IPS DF 4.7 (cell line): ENCODE results near the gene RBFOX1.

Experiments used
- DNase-seq: peaks from one replicate; pipeline ENCODE4 v3.0.0-alpha.2; 2013; ENCODE audit warnings: low spot score; ENCODE audit errors: extremely low read depth

RBFOX1 gene

DNA sequence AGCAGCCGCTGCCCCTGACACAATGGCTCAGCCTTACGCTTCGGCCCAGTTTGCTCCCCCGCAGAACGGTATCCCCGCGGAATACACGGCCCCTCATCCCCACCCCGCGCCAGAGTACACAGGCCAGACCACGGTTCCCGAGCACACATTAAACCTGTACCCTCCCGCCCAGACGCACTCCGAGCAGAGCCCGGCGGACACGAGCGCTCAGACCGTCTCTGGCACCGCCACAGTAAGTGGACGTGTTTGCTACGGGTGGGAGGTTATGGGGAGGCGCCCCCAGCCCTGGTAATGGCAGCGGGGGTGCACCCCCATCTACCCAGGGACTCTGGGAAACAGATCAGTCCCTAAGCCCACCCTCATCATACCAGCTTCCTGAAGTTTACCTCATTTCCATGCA, 185.5 kb downstream of the RBFOX1 start:
- DNase-seq, result no peak

DNA sequence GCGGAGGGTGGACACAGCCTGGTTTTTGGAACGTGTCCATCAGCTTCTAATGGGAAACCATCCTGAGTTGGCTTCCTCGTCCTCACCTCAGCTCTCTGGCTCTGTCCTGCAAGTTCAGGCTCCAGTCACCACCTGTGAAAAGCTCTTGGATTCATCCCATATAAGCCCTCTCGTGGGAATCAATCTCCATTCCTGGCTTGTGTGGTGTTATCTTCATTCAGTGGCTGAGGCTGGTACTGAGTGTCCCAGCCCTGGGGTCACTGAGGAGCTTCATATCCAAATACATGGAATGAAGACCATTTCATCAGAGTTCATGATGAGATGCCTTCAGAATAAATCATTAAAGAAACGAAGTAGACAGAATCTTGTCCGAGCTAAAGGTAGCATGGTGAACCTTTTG, 189.2 kb downstream of the RBFOX1 start:
- no peak for DNase-seq

DNA sequence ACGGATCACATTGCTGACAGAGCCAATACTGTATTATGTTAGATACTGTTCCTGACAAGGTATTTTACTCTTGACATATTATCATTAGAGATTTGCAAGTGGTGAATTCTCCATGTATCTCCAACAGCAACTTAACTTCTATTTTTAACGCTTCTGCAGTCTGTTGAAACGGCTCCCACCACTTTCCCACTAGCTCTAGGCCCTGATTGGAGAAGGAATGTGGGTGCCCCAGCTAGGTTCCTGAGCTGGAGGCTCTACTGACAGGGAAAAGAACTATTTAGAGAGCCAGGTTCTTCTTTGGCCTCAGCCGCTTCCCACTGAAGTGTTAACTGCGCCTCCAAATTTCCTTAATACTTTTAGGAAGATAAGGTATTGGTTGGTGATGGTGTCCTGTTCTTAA, 191.8 kb downstream of the RBFOX1 start:
- no peak for DNase-seq

DNA sequence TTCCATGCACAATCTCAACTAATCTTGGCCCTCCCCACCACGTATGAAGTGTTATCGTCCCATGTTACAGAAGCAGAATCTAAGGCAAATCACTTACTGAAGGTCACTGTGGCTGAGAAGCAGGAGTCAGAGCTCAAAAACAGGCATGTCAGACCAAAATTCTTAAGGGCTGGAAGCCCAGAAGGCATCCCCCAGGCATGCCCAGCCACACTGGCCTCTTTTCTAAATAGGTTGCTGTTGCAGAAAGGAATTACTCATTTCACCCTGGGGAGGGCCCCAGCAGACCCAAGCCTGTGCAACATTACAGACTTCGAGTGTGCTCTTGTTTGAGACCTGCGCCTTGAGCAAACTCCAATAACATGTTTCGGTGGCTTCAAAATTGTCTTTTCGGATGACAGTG, 194.1 kb downstream of the RBFOX1 start:
- DNase-seq, result no peak

DNA sequence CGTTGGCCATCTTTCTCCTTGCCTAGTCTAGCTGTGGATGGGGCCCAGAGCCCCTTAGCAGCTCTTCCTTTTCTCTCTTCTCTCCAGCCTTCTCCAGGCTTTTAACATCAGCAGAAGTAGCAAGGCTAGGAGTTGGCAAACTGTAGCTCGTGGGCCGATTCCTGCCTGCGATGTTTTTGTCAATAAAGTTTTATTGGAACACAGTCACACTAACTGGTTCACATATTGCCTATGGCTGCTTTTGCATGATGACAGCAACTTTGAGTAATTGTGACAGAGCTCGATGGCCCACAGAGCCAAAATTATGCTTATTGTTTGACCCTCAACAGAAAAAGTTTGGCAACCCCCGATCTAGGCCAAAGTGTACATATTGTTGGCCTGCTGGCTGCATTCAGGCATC, 199.9 kb downstream of the RBFOX1 start:
- DNase-seq, result no peak

DNA sequence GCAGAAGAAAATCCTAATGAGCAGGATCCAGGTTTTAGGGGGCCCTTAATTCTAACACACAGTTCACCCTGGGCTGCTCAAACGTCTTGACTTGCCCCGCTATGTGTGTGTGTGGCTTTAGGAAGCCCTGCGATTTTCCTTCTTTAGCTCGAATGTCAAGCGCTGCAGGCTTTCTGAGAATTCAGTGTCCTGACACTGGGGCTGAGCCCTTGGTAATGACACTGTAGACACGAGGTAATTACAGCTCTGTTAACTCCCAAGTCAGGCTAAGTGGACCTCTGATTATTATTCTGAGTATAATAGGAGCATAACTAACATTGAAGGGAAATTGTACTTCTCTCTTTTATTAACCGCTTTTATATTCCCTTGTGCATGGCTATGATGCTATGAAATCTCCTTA, 202.1 kb downstream of the RBFOX1 start:
- no peak for DNase-seq

DNA sequence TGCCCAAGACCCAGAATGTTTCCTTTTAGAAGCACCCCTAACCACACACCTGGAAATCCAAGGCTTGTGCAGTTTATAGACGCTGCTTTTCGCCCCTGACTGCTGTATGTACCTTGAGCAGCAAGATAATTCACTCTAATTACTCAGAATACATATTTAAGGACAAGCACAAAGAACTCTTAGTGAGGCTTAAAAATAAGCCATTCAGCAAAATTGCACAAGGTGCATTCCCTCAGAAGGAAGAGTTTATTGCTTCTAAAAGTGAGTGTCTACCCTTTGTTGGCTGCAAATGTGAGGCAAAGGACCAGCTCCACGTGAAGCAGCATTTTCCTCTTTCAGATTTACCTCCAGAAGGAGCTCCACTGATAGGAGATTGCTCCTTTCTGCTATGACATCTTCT, 208.4 kb downstream of the RBFOX1 start:
- DNase-seq, result no peak

DNA sequence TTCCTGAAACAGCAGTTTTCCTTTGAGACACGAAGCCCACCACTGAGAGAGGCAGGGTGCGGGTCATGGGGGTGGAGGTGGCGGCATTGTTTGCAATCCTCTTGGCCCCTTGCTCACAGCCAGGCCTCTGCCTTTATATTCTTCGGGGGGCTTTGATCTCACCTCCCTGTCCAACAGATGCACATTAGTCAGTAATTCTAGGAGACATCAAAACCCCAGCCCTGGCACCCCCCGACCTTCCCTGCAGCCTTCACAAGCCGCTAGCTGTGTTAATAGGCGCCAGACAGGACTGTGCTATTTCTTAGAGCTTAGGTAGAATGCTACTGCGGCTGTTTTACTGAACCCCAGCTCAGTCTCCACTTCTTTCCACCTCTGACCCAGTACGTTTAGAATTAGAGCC, 212.6 kb downstream of the RBFOX1 start:
- DNase-seq, result no peak

DNA sequence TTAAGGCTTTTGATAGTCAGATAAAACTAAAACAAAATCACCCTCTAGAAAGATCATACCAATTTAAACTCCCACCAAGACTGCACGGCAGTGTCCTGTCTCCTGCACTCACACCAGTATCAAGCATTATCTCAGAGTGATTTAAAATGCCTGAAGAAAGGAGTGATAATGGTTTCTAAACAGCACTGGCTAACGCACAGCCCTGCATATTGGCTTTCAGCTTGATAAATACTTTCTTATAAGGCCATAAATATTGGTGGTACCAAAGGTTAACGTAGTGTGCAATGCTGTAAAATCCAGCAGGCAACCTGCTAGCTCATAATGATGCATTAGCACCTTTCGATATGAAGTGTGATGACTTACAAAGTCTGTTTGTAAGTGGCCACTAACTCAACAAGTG, 214.3 kb downstream of the RBFOX1 start:
- DNase-seq, result no peak

DNA sequence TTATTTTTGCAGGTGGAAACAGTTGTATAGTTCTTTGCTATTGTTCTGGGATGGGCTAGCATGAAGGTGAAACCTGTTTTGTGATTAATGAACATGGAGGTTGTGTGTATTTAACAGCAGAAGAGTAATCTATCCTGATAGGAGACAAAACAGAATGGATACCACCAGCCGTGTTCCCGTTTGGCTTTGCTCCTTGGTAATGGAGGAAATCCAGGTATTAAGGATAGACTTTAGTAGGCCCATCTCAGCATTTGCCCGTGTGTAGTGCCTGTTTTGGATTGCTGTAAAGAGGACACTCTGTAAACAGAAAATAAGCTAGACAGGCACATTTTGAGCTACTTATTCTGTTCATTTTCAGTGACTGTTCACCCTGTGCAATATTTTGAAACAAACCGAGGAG, 215.1 kb downstream of the RBFOX1 start:
- DNase-seq, result no peak

DNA sequence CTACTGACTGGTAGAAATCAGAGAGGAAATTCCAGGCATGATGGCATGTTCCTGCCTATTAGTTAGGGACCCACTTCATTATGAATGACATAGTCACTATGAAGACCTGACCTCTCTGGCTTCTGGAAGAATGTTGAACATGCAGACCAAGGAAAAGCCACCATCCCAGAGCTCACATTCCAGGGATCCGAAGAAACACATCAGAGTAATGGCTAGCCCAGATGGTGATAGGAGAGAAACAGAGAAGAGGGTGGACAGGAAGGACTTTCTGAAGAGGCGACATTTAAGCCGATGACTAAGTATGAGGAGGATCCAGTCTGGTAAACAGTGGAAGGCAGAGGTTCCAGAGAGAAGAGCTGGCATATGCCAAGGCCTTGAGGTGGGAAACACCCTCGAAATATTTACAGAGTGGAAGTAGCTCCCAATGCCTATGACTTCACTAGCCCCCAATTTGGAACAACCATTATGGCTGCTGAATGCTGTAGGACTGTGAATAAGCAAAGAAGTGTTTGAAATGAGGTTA, 216.2 kb downstream of the RBFOX1 start:
- DNase-seq, result no peak

DNA sequence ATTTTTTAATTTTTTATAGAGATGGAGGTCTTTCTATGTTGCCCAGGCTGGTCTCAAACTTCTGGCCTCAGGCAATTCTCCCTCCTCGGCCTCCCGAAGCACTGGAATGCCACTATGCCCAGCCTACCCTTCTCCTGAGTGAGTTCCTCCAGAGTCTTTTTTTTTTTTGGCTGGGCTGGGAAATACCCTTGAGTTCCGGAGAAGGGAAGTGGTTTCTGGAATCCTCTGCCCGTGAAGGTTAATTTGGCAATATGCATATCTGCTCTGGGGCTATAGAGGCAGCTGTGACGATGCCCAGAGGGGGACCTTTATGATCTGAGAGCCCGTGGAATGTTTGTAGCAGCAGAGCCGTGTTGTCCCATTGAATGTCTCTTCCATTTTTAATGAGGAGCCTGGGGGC, 217.5 kb downstream of the RBFOX1 start:
- no peak for DNase-seq

DNA sequence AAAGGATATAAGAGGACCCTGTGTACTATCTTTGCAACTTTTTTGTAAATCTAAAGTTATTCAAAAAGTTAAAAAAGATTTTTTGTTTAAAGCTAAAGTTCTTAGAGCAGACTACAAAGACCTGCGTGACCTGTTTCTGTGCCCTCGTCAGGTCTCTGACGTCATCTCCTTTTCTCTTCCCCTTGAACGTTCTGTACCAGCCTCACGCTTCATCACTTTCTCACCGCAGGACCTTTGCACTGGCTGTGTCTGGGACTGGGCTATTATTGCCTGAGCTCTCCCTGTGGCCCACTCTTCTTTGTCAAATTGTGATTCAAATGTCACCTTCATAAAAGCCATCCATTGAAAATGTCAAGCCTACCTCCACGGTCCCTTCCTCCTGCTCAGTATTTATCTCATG, 222.8 kb downstream of the RBFOX1 start:
- no peak for DNase-seq

DNA sequence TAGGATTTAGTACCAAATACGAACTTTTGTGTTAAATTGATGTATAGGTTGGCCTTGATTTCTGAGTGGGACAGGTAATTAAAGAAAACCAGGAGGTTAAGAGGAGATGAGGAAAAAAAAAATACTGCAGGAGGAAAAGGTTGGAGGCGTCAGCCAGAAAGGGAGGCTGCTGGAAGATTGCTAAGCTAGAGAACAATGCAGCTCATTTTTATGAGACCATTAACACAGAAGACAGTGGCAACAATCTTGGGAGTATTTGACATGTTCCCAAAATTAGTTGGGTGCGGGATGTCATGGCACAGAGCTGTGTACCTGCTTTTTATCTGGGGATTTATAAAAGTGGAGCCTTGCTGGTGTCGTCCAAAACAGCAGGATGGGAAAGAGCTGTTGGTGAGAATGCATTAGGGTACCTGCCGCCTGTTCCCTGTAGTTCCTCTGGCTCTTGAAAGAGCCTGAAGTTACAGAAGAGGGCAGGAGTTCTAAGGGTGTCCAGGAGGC, 229.3 kb downstream of the RBFOX1 start:
- no peak for DNase-seq

DNA sequence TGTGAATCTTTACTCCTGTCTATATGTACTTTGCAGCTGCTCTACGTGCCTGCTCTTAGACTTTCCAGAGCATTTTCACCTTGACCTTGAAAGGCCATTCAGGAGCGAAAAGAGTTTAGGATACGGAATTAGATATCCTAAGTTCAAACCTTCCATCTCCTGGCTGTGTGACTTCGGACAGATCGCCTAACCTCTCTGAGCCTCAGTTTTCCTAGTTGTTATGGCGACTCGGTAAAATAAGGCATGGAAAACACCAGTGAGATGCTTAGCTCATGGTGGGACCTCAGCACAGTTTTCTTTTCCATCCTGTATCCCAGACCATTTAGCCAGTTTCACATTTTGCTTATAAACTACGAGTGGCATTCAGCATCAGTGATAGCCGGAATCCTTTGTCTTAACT, 233.7 kb downstream of the RBFOX1 start:
- no peak for DNase-seq

DNA sequence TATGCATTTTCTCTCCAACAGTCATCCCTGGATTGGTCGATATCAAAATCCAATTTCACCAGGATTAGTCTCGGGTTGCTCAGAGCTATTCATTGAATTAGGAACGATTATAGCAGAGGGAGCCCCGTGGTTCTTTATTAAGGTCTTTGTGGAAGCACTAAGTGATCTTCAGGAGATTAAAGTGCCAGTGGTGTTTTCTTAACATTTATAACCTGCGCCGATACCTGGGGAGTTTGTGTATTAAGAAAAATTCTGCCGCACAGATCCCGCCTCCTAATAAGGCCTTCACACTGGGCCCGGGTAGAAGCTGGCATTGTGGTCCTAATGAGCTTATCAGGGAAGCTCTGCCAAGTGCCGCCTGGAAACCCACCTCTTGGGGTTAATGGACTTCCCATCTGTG, 238.7 kb downstream of the RBFOX1 start:
- DNase-seq, result no peak

DNA sequence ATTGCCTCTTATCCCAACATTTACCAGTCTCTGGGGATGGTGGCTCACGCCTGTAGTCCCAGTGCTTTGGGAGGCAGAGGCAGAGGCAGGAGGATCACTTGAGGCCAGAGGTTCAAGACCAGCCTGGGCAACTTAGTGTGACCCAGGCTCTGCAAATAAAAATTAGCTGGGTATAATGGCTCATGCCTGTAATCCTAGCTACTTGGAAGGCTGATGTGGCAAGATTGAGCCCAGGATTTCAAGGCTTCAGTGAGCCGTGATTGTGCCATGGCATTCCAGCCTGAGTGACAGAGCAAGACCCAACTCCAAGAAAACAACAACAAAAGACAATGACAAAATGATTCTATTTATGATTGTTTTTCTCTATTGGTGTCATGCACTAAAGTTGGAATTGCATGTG, 244.9 kb downstream of the RBFOX1 start:
- no peak for DNase-seq

DNA sequence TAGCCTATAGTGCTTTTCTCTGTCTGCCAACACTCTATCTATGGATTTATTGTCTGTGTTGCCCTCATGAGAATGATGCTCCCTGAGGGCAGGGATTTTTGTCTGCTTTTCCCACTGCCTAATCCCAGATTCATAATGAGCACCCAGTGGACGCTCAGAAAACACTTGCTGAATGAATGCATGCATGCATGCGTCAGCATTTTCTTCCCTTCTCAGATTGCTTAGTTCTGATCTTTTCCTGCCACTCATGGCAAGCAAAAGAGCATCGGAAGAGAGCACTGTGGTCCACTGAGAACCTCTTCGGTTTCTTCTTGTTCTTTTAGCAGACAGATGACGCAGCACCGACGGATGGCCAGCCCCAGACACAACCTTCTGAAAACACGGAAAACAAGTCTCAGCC, 246.8 kb downstream of the RBFOX1 start:
- DNase-seq, result no peak

DNA sequence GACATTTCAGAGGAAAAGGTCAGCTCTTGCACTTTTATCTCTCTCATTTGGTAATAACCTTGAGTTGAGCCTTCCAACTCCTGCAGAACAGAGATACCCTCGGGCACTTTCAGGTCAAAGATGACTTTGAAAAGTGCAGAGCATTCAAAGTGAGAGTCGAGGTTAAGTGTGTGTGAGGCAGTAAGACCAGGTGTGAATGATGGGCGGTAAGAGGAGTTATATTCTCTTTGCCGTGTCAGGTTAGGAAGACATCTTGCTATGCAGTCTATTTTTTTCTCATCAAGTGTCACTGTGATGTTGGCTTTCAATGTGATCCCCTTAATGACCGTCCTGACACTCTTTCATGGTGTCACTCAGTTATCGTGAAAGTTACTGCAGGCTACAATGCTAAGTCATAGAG, 248.5 kb downstream of the RBFOX1 start:
- no peak for DNase-seq

DNA sequence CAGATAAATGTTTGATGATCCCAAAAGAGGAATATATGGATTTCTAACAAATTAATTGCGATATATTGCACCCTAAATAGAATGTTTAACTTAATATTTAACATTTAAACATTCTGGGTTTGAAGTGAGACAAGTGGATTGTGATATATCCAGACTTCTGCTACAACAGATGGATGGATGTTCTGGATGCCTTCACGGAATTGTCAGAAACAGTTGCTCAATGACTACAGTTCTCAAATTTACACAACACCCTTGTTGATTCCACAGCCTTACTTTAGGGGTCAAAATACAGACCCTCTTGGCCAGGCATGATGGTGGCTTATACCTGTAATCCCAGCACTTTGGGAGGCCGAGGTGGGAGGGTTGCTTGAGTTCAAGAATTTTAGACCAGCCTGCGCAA, 250.8 kb downstream of the RBFOX1 start:
- DNase-seq, result no peak

DNA sequence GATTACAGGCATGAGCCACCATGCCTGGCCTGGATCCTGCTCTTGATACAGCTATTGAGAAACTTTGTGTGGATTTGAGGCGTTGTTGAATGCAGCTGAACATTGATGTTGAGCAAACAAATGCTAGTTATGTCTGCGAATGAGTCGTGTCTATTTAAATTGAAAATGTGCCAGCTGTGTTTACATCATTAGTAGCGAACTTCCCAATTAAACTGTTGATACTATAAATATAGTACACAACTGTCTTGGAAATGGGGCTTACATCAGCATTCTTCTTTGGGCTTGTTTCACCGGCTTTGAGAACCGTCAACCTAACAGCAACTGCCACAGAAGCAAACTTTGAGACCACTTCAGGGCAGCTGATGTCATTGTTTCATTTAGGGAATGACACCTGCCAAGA, 251.9 kb downstream of the RBFOX1 start:
- DNase-seq, result no peak

DNA sequence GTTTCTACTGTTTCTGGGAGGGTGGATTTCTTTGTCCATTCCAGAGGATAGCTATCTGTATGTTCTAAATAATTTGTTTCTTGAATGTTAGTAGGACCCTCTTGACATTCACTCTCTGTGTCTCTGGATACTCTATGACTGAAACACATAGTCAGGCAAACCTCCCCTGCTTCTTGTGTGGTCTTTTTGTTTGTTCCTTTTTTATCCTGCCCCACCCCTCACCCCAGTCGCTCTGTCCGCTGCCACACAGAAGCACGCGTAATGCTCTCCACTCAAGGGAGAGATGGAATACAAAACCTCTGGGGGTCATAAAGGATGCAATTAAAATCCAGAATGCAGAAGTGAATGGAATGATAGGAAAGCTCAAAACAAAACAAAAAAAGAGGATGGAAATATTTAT, 253.1 kb downstream of the RBFOX1 start:
- no peak for DNase-seq

DNA sequence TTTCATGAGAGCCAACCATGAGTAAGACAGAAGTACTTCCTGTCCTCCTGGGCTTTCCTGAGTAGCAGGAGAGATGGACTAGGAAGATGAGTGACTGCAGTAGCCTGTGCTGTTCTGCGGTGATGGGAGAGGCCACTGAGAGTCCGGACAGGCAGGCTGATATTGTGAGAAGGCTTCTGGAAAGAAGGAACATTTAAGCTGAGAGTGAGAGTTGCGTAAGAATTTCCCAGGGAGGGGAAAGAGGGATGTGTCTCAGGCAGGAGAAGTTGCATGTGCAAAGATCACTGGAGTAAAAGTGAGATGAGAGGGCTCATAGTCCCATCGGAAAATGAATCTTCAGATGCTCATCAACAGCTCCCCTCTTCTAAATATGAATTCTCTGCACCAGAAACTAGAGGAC, 258.3 kb downstream of the RBFOX1 start:
- no peak for DNase-seq

DNA sequence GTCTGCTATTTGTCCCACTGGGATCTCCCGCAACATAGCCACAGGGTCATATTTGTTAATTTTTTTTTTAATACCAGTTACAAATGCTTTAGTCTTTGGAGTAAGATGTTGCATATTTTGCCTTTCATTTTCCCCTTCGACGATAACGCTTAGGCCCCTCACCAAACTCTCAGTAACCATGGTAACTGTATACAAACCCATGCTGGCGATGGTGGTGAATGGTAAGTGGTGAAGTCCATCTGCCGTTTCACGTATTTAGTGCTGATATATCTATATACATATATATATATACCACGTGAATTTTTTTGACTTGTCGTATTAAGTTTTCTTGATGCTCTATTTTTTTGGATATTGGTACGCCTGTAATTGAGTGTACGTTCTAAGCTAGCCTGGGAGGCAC, 263.7 kb downstream of the RBFOX1 start:
- no peak for DNase-seq
